ENCODE results near the gene A2M.

GRCh38 chr12:9114946-9115345, 773 bp downstream of the A2M start:
- TF ChIP-seq JUNB (CRISPR knock-in tag; IDR thresholded peaks at IDR 0.05; ENCODE audit: borderline replicate concordance) (no peak), BATF2 (CRISPR knock-in tag; IDR thresholded peaks at IDR 0.05) (no peak), NFE2L2 (IDR thresholded peaks at IDR 0.05; ENCODE audit: low read length) (no peak)

Measured in HepG2 (cell line).